T47D (cell line): ENCODE results near the gene NDUFA8.

Experiments used
- DNase-seq, 2 experiments: peaks; one replicate each; pipeline versions ENCODE4 v3.0.0 to v3.0.0-alpha.2; 2011 to 2012; ENCODE audit warnings: low read depth in 1 of 2, low spot score in 1 of 2
- JUND ChIP-seq: IDR thresholded peaks from 2 replicates; pipeline ENCODE4 v1.6.1; 2012; ENCODE audit warnings: low read depth
- in situ Hi-C: cut with HindIII; loops from 2 replicates; pipeline ENCODE4 v1.10.0; 2016; ENCODE audit warnings: low sequenced_read_pairs, low pct_unique_long_range_greater_than_20kb

NDUFA8 gene

DNA sequence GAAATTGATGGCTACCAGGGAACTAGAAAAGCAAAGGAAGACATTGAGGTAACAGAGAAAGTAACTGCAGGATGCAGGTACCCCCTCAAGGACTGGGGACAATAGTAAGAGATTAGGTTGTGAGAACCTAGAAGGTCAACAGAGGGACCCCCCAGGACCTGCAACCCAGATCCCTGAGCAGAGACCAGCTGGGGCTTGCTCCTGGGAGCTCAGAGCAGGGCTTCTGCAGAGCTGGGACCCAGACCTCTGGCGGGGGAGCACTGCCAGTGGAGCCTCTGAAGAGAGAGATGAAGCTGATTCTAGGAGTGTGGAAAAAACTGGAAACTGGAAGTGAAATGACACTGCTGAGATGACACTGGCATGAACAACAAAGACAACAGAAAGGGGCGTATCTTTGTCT lies 17.3 kb upstream of the NDUFA8 start:
- in situ Hi-C loops: no loop called here
- no peak for DNase-seq
- TF ChIP-seq JUND: no peak

DNA sequence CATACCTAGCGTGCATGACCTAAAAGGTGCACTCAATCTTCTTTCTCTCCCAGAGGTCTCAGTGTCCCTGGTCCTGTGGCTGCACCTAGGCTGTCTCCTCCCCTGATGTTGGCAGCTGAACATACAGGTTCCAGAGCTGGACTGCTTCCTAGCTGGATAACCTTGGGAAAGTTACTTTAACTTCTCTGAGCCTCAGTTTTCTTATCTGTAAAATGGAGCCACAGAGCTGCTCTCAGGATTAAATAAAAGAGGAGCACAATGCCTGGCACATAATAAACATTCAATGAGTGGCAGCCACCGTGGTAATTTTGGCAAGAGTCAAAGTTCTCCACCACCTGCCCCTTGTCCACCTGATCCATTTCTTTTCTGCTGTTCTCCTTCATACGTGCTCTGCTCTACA lies 14.1 kb upstream of the NDUFA8 start:
- DNase-seq: no peak
- no peak for TF ChIP-seq JUND
- in situ Hi-C loops: no loop called here

DNA sequence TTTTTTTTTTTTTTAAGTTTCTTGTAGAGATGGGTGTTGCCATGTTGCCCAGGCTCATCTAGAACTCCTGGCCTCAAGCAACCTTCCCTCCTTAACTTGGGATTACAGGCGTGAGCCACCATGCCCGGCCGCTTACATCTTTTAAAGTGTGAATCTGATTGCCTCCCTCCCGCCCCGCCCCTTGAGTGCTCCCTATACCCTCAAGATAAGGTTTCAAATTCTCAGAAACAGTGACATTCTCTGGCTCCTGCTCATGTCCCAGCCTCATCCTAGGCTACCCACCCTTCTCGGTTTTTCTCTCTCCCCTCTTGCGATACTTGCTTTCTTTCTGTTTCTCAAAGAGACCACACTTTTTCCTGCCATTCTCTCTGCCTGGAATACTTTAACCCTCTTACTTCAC lies 12.6 kb upstream of the NDUFA8 start:
- in situ Hi-C loops: no loop called here
- no peak for TF ChIP-seq JUND
- DNase-seq: no peak

DNA sequence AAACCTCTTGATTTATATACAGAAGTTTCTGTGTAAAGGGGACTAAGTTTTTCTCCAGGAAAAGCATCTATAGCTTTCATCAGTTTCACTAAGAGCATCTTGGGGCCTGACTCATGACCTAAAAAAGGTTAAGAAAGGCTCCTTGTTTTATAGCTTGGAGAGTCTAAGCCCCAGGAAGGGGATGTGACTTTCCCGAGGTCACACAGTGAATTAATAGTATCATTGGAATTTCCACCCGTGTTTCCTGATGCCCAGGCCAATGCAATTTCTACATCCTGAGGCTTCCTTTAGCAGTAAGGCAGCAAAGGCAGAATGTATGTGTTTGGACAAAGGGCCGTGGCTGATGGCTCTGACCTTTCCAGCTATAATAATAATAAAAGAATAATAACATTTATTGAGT lies 8.8 kb upstream of the NDUFA8 start:
- DNase-seq: no peak
- TF ChIP-seq JUND: no peak
- in situ Hi-C loops: no loop called here

- in situ Hi-C loops: no loop called here
- DNase-seq: no peak
- no peak for TF ChIP-seq JUND
Measured at GRCh38 chr9:122164286-122164685, 4.7 kb upstream of the NDUFA8 start.

GRCh38 chr9:122162415-122162814 lies 2.8 kb upstream of the NDUFA8 start:
- TF ChIP-seq JUND: no peak
- in situ Hi-C loops: no loop called here
- no peak for DNase-seq

GRCh38 chr9:122159925-122160246 lies 307 bp upstream of the NDUFA8 start:
- no peak for TF ChIP-seq JUND
- DNase-seq: no peak
- in situ Hi-C loops: no loop called here

DNA sequence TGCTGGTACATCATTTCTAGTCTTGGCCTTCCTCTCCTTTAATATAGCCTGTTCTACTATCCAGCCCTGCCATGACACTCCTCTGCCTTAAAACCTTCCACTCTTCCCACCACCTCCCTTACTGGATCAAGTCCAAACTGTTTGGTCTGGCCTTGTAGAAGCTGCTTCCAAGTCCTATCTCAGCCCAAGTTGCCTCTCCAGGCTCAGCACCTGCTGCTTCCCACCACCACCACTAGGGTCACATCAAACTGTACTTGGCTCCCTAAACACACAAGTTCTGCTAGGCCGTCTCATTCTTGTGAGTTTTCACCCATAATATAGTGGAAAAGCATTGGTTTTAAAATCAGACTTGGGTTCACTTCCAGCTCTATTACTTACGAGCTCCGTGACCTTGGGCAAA lies 1.4 kb downstream of the NDUFA8 start:
- in situ Hi-C loops: no loop called here
- peak; percentile 38 to 70 for DNase-seq
- TF ChIP-seq JUND: no peak

DNA sequence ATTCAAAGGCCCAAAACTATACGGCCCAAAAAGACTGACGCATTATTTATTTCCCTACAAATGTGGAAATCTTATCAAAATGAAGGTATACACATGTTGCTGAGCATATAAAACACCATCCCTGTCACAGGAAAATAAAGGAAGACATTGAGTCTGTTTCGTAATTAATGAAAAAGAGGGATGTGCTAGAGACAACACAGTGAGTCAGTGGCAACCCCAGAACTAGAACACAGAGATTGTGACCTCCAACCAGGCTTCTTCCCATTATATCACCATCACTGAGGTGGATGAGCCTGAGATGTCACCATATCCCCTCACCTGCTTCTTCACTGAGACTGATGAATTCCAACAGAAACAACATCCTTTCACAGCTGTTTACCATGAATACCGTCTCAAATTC lies 3.8 kb downstream of the NDUFA8 start:
- TF ChIP-seq JUND: no peak
- DNase-seq: no peak
- in situ Hi-C loops: no loop called here

DNA sequence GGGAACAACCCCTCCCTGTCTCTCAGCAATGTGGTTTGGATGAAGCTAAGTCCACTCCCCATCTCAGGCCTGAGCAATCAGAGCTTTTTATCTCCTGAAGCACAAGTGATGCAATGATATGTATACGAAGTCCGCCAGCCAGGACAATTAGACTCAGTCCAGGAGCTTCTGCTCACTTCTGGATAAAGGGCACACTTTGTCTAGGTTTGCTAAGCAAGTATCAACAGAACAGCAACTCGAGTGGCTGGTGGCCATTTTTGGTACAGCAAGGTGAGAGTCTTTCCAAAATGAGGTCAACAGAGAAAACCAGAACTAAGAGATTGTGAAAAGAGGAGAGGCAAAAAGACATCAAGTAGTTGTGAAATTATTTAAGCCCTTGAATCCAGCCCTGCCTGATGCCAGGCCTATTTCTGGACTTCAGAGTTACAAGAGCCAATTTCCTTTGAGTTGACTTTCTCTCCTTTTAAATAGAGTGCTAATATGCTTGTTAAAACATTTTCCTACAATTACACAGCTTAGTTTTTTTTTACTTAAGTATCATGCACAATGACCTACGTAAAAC lies 8.2 kb downstream of the NDUFA8 start:
- no peak for TF ChIP-seq JUND
- DNase-seq: no peak
- in situ Hi-C loops: no loop called here

- no peak for DNase-seq
- in situ Hi-C loops: no loop called here
Measured at GRCh38 chr9:122145592-122145863, 14.1 kb downstream of the NDUFA8 start.

GRCh38 chr9:122144836-122145591 lies 14.6 kb downstream of the NDUFA8 start:
- in situ Hi-C loops: no loop called here
- TF ChIP-seq JUND: no peak
- no peak for DNase-seq

More at GRCh38 chr9:122145592-122145863, 14.1 kb downstream of the NDUFA8 start:
- TF ChIP-seq JUND: no peak

- in situ Hi-C loops: no loop called here
- DNase-seq: no peak
- no peak for TF ChIP-seq JUND
Measured at GRCh38 chr9:122143876-122144405, 15.6 kb downstream of the NDUFA8 start.

DNA sequence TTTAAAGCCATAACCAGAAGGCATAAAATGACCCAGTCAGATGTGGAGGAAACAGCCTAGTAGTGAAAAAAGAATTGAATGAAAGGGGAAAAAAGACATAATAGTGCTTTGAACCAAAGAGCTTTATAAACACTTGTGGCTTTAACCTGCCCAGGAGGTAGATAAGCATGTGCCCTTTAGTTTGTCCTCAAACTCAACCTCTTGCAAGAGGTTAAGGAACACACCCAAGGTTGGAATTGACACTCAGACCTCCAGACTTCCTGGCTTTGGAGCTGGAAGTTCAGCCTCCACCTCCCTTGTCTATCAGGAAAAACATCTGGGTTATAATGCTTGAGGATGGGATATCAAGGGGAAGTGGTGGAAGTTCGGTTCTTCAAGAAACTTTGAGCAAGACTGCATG lies 16.3 kb downstream of the NDUFA8 start:
- TF ChIP-seq JUND: no peak
- no peak for DNase-seq
- in situ Hi-C loops: no loop called here
